SH-SY5Y (cell line): ENCODE measurements around the gene SLC35F3.

Experiments
- GATA2 ChIP-seq: IDR thresholded peaks from 2 replicates; pipeline ENCODE4 v1.6.1; 2011; ENCODE audit warnings: mild to moderate bottlenecking, low read depth, low read length
- GATA3 ChIP-seq: IDR thresholded peaks from 2 replicates; pipeline ENCODE4 v1.6.1; 2011; ENCODE audit warnings: low read depth, mild to moderate bottlenecking, low read length, moderate library complexity

SLC35F3 gene

GRCh38 chr1:234212764-234213657 is 308.5 kb downstream of the SLC35F3 start:
- TF ChIP-seq GATA2: no peak
- TF ChIP-seq GATA3: no peak

GRCh38 chr1:234213658-234214128 is 309.2 kb downstream of the SLC35F3 start:
- no peak for TF ChIP-seq GATA3
- TF ChIP-seq GATA2: no peak

- TF ChIP-seq GATA2: no peak
- no peak for TF ChIP-seq GATA3
Observed at GRCh38 chr1:234214129-234214910, 309.8 kb downstream of the SLC35F3 start.

GRCh38 chr1:234214911-234215892 is 310.7 kb downstream of the SLC35F3 start:
- TF ChIP-seq GATA2 (no peak), GATA3 (no peak)

- TF ChIP-seq GATA2 (no peak), GATA3 (no peak)
Observed at GRCh38 chr1:234216116-234216703, 311.7 kb downstream of the SLC35F3 start.

- TF ChIP-seq GATA2 (no peak), GATA3 (no peak)
Observed at GRCh38 chr1:234217316-234217840, 312.9 kb downstream of the SLC35F3 start.

GRCh38 chr1:234218078-234218477 is 313.6 kb downstream of the SLC35F3 start:
- TF ChIP-seq GATA2 (no peak), GATA3 (no peak)

GRCh38 chr1:234219711-234220110 is 315.2 kb downstream of the SLC35F3 start:
- no peak for TF ChIP-seq GATA3
- TF ChIP-seq GATA2: no peak

- TF ChIP-seq GATA3: no peak
Observed at GRCh38 chr1:234221601-234222000, 317.1 kb downstream of the SLC35F3 start.

GRCh38 chr1:234222561-234223280 is 318.2 kb downstream of the SLC35F3 start:
- TF ChIP-seq GATA2 (no peak), GATA3 (no peak)

- TF ChIP-seq GATA3 (no peak), GATA2 (no peak)
Observed at GRCh38 chr1:234226113-234226818, 321.8 kb downstream of the SLC35F3 start.

GRCh38 chr1:234226819-234227165 is 322.3 kb downstream of the SLC35F3 start:
- no peak for TF ChIP-seq GATA3
